Activated CD4-positive, alpha-beta T cell treated with anti-CD3 and anti-CD28 coated beads for 48 hours (primary cell): Measurements from ENCODE around the gene IFT22.
"Not testable (repeated sequence)": the region's sequence is repeated elsewhere in the genome, so short reads cannot be mapped to it uniquely, and the experiment has no call there.

Experiments used
- DNase-seq: peaks from one replicate; pipeline ENCODE4 v3.0.0-alpha.2; 2020

The IFT22 gene

DNA sequence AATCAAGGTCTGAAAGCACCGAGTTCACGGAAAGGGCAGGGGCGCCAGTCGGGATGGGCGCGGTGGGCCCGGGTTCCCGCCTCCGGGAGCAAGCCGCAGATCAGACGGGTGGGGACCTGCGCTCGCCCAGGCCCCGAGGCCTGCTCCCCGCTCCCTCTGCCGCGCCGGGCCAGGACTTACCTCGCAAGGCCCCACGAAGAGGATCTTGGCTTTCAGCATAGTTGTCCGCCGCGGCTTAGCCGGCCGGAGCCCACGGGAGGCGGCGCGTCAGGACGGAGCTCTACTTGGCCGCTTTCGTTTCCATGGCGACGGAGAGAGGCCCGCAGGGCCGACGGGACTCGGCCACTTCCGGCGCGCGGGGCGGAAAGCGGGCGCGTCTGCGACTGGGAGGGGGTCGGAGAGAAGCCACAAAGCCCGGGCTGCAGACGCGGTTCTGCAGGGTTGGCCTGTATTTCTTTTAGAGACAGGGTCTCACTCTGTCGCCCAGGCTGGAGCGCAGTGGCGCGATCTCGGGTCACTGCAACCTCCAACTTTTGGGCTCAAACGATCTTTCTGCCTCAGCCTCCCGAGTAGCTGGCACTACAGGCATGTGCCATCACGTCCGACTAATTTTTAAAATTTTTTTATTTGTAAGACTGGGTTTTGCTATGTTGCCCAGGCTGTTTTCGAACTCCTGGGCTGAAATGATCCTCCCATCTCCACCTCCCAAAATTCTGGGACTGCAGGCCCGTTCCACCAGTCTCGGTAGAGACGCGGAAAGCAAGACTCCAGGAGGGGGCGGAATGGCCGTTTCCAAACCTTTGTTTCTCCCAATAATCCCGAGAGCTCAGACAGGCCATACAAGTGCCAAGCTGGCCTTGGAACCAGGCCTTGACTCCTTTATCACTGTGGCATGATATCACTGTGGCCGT is at the start of gene IFT22:
TSS of gene IFT22 (minus strand) at position 322 of the 911 bp plus-strand sequence. CDS start at position 219, 103 bp downstream.
- peak; percentile 91 for DNase-seq

DNA sequence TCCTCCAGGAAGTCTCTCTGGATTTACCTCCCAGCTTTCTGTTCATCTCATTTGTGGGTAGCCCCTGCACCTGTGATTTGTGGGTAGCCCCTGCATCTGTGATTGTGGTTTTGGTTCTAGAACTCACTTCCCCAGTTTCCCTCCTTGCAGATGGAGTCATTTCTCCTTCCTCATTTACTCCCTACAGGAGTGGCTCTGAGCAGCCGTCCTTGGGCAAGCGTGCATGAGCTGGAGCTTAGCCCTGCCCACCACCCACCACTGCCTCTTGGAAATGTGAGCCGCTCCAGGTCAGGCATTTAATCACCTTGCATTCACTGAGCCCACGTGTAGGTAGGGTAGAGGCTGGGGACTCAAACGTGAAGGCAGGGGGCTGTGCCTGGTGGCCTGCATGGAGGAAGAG is 49.2 kb upstream of the IFT22 start:
- DNase-seq = no peak

DNA sequence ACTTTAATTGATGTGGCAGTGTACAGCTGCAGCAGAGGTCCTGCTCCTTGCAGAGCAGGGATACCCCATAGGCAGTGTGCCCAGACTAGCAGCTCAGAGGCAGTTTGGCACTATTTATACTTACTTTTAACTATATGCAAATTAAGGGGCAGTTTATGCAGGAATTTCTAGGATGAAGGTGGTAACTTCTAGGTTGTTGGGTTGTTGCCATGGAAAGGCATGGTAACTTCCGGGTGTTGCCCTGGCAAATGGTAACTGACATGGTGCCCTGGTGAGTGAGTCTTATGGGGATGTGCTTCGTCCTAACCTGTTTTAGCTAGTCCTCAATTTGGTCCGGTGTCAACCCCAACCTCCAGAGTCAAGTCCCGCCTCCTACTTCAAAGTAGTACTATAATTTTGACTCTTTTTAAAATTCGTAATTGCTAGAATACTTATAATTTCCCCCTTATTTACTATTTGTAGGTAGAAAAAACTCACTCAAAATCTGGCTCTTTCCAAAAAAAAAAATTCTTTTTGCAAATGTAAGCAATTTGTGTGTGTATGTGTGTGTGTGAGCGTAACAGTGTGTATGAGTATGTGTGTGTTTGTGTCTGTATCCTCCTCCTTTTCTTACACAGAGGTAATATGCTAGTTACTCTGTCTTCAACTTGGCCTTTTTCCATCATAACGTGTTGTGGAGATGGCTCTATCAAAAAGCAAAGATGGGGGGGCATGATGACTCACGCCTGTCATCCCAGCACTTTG is 47.0 kb upstream of the IFT22 start:
- no peak for DNase-seq

DNA sequence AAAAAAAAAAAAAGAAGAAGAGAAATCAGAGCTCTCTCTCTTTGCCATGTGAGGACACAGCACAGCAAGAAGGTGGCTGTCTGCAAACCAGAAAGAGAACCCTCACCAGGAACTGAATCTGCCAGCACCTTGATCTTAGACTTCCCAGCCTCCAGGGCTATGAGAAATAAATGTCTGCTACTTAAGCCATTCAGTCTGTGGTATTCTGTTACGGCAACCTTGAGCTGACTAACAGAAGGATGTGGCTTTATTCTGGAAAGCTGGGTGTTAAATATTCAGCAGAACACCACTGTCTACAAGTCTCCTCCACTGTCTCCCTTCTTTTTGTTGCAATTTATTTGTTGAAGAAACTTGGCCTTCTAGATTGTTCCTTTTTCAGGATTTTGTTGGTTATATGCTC is 46.1 kb upstream of the IFT22 start:
- no peak for DNase-seq

DNA sequence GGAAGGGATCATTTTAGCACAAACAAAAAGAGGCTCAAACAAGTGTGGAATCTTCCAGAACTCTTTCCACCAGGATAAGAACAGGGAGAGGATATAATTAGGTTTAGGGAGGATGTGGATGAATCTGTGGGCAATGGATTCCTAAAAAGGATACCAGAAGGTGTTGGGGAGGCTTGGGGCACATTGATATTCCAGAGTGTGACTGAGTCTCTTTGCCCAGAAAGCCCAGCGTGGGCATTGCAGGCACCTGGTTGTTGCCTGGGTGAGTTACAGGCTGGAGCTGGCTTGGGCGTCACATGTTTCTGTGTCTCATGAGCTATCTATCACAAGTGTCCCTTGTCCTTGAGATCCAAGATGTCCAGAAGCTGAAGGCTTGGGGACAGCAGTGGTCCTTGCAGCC is 44.3 kb upstream of the IFT22 start:
- DNase-seq = no peak

DNA sequence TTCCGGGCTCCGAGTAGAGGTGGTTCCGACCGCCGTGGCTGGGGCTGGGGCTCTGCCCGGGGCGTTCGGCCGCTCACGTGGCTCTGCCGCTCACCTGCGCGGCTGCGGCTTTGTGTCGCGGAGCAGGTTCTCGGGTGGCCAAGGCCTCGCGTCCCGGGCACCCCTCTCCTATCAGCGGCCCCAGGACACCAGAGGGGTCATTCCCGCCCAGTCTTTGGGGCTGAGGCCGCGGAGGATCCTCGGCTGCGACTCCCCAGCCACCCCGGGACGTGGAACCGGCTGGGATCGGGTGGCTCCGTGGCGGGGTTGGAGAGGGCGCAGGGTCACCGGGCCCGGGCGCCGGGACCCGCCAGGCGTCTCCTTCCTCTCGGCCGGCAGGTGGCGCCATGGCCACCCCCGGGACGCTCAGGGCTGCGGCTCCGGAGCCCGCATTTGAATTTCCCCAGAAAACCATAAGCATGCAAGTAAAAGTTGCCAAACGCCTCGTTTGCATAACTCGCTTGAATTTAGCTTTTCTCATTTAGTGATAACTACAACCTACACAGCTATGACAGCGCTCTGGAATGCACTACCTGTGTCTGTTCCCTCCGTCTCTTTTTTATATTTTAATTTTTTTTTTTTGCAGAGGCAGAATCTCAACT is 42.2 kb upstream of the IFT22 start:
- DNase-seq = peak; percentile 77

DNA sequence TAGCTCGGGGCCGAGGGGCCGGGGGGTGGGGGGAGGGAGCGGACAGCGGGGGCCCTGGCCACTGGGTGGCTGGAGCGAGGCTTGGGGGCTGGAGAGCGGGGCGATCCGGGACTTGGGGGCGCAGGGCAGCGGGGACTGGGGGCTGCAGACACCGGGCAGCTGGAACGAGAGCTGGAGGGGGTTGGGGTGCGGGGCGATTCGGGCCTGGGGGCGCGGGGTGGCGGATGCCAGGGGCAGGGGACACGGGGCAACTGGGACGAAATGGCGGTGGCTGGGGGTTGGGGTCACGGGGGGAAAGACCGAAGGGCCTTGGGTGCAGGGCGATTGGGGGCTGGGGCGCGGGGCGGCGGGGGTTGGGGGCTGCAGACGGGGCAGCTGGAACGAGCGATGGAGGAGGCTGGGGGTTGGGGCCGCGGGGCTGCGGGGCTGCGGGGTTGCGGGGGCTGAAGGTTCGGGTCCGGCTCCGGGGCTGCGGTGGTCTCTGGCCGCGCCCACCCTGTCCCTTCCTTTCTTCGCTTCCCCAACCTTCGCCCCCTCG is 41.7 kb upstream of the IFT22 start:
- DNase-seq = no peak

DNA sequence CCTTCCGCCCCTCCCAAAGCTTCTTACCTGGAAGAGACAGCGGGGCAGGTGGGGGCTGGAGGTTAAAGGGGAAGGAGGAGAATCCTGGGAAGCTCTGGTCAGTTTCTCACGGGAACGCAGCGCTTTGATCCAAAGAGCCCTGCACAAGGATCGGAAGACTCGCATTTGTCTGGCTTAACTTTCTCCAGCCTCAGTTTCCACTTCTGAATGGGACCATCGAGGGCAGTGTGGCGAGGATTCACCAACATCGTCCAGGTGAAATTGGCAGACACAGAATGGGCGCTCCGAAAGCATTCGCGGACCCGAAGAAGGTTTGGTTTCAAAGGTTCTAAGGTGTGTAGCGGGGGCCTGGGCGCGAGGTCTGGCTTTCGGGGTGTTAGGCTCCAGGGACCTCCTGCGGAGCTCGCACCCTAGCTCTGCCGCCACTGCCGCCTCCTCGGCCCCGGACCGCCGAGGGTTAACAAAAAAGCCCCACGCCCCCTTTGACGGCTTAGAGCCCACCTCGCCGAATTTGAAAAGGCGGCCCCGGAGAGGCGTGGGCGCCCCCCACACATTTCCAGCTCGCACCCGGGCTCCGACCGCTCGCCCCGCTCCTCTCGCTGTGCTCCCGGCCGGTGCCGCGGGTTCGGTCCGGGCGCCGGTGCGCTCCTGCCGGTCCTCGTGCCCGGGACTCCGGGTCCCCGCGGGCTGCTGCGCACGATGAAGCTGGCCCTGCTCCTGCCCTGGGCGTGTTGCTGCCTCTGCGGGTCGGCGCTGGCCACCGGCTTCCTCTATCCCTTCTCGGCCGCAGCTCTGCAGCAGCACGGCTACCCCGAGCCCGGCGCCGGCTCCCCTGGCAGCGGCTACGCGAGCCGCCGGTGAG is 41.0 kb upstream of the IFT22 start, which contains the start of gene COL26A1:
TSS of gene COL26A1 (plus strand) at position 542 of the 862 bp plus-strand sequence. CDS start at position 700, 158 bp downstream.
- peak; percentile 12 for DNase-seq

DNA sequence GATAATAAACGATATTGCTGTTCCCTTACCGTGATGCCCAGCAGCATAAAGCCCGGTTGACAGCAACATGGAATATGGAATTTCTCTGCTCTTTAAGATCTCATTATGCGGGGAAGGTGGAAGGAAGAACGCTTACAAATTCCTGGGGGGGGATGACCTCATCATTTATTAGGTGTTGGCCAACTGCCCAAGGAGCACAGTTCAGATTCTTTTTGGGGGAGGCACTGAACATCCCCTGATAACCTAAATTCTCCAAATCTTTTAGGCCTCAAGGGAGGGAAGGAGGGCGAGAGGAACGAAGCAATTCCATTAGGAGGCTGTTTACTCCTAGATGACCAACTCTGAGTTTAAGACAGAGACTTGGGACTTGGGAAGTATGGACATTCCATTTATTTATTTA is 35.8 kb upstream of the IFT22 start:
- no peak for DNase-seq

DNA sequence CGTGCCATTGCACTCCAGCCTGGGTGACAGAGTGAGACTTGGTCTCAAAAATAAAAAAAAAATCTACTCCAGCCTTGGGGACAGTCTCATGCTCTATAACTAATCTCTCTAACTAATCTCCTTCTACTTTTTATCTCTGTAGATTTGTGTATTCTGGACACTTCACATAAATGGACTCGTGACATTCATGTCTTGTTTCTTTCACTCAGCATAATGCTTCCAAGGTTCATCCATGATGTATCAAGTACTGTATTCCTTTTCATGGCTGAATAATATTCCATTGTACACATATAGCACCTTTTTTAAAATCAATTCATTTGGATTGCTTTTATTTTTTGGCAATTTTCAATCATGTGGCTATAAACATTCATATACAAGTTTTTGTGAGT is 31.3 kb upstream of the IFT22 start:
- no peak for DNase-seq

DNA sequence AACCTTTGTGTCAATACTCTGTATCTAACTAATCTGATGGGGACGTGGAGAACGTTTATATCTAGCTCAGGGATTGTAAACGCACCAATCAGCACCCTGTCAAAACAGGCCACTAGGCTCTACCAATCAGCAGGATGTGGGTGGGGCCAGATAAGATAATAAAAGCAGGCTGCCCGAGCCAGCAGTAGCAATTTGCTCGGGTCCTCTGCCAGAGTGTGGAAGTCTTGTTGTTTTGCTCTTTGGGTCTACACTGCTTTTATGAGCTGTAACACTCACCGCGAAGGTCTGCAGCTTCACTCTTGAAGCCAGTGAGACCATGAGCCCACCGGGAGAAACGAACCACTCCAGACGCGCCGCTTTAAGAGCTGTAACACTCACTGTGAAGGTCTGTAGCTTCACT is 27.7 kb upstream of the IFT22 start:
- not testable (repeated sequence) for DNase-seq

DNA sequence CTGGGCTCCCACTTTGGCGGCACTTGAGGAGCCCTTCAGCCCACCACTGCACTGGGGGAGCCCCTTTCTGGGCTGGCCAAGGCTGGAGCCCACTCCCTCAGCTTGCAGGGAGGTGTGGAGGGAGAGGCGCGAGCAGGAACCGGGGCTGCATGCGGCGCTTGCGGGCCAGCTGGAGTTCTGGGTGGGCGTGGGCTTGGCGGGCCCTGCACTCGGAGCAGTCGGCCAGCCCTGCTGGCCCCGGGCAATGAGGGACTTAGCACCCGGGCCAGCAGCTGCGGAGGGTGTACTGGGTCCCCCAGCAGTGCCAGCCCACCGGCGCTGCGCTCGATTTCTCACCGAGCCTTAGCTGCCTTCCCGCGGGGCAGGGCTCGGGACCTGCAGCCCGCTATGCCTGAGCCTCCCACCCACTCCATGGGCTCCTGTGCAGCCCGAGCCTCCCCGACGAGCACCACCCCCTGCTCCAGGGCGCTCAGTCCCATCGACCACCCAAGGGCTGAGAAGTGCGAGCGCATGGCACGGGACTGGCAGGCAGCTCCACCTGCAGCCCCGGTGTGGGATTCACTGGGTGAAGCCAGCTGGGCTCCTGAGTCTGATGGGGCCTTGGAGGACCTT is 26.9 kb upstream of the IFT22 start:
- DNase-seq = not testable (repeated sequence)

DNA sequence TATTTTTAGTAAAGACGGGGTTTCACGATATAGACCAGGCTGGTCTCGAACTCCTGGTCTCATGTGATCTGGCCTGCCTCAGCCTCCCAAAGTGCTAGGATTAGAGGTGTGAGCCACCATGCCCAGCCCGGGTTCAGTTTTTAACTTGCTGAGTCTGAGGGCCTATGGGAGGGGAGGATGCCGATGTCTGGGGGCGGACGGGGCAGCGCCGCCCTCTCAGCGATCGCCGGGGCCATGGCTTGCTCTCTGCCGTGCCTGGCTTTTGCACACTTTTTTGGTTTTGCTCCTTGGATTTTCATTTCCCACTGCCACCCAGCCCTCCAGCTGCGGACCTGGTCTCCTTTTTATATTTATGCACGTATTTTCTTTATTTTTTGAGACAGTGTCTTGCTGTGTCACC is 25.9 kb upstream of the IFT22 start:
- no peak for DNase-seq

DNA sequence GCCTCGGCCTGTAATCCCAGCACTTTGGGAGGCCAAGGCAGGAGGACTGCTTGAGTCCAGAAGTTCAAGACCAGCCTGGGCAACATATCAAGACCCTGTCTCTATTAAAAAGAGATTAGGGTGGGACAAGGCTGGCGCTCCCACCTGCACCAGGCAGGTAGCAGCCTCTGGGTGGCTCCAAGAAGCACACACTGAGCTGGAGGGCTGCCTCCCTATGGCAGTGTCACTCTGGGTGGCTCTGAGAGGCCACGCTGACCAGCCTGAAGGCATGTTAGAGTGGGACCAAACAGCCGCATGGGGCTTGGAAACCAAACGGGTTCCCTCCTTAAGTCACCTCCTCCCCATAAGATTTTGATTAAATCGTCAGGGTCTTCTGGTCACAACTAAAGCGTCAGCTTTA is 21.3 kb upstream of the IFT22 start:
- DNase-seq = no peak

DNA sequence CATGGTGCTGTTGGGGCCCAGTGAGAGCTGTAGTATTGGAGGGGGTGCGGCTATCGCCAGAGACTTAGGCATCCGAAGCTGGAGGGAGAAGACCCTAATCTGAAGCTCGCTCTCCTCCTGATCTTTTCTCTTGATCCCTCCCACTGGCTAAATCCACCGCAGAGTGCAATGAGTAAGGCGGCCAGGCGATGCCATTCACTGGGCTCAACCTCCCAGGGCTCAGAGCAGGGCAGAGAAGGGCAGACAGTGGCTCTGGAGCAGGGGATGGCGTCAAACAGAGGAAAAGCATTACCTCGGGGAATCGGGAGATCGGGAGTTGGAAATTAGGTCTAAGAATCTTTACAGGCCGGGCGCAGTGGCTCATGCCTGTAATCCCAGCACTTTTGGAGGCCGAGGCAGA is 18.8 kb upstream of the IFT22 start:
- no peak for DNase-seq

DNA sequence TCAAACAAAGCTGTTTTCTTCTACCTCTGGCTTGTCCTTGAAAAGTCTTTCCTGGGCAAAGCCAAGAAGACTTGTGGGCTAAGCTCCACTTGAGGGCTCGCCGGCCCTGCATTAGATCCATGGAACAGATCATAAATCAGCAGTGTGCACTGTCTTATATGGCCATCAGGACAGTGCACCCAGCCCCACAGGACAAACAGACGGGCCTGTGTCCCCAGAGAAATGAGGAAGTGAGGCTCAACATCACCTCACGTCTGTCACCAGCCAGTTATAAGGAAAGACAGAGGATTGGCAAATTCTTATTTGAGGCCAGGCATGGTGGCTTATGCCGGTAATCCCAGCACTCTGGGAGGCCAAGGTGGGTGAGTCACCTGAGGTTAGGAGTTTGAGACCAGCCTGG is 12.3 kb upstream of the IFT22 start:
- no peak for DNase-seq

DNA sequence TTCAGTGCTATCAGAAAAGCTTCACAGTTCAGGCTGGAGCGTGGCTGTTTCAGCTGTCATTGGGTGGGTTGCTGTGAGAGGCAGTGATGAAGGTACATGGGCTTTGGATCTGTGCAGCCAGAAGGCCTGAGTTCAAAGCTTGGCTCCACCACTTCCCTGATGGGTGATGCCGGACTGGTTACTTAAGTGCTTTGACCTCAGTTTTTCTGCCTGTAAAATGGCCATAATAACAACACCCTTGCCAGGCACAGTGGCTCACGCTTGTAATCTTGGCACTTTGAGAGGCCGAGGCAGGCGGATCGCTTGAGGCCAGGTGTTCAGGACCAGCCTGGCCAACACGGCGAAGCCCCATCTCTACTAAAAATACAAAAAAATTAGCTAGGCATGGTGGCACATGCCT is 10.4 kb upstream of the IFT22 start:
- no peak for DNase-seq

DNA sequence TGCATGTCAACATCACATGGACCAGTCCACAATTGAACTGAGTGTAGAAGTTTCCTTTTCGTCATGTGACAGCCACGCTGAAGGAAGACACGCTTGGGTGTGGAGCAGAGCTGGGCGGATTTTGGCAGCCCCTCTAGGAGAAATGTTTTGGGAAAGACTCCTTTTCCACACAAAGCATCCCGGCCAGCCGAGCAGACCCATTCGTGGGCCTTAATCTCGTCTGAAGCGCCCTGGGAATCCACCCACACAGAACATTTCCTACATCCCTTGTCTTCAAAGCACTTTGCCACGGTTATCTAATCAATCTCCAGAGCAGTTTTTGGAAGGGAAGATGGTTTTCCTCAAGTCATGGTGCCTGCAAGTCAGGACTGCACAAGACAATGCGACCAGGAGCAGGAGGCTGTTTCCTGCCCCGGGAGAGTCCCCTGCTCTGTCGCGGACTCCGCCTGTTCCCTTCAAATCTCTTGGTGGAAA is 8.4 kb upstream of the IFT22 start:
- no peak for DNase-seq

DNA sequence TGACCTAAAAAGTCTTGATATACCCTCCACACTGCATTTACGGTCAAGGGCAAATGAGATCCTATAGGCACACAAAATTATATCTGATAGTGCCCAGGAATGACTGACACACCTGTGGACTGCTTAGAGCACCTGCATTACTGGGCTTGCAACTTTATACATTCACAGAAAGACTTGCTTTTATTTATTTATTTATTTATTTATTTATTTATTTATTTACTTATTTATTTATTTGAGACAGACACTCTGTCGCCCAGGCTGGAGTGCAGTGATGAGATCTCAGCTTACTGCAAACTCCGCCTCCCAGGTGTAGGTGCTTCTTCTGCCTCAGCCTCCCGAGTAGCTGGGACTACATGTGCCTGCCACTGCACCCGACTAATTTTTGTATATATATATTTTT is 6.5 kb upstream of the IFT22 start:
- DNase-seq = no peak

DNA sequence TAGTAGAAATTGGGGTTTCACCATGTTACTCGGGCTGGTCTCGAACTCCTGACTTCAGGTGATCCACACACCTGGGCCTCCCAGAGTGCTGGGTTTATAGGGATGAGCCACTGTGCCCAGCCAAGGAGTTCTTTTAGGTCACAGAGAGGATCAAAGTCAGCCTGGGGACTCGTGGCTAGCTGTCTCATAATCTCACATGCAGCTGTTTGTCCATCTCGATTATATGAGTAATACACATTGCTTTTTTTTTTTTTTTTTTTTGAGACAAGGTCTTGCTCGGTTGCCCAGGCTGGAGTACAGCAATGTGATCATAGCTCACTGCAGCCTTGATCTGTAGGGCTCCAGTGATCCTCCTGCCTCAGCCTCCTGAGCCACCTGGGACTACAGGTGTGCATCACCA is 2.2 kb downstream of the IFT22 start:
- DNase-seq = no peak

DNA sequence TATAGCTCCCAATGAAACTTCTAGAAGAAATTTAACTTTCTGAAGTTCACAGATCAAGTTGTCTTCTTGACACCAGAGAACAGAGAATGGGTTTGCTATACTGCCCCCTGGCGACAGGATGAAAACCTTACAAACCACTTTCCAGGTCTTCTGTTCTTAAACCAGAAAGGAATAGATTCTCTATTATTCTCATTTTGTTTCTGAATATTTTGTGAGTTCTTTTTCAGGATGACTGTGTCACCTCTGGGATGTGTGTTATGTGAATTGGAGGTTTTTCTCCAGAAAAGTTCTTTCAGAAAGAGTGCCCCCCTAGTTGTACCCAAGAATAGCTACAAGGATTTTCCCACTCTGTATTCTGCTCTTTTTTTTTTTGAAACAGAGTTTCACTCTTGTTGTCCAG is 6.3 kb downstream of the IFT22 start:
- peak; percentile 71 for DNase-seq
